GM21526 (cell line): ENCODE results near the gene VENTX.

Experiments used
- ATAC-seq: cut with Tn5 transposase; IDR thresholded peaks from one replicate; pipeline ENCODE4 v1.9.1; 2021; ENCODE audit warnings: moderate library complexity; ENCODE audit not compliant: unreplicated experiment, low FRiP score

Gene VENTX

DNA sequence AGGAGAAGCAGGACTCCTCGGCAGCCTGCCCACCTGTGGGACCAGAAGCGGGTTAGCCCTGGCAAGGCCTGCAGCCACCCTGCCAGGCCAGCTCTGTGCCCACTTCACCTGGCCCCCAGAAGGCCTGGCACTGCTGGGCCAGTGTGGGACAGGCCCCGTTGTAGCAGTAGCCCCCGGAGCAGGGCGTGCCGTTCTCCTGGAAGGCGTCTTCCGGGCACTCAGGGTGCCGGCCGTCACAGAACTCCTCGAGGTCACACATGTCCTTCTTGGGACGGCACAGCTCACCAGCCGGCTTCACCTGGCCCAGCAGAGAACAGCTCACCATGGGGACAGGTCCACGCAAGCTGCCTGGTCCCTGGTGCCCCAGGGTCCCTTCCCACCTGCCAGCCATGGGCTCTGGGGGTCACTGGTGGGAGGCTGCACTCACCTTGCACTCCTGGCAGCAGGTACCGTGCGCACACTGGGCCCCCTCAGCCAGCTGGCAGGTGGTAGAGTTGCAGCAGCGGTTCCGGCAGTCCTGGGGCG lies 33.2 kb downstream of the VENTX start:
- no peak for ATAC-seq

DNA sequence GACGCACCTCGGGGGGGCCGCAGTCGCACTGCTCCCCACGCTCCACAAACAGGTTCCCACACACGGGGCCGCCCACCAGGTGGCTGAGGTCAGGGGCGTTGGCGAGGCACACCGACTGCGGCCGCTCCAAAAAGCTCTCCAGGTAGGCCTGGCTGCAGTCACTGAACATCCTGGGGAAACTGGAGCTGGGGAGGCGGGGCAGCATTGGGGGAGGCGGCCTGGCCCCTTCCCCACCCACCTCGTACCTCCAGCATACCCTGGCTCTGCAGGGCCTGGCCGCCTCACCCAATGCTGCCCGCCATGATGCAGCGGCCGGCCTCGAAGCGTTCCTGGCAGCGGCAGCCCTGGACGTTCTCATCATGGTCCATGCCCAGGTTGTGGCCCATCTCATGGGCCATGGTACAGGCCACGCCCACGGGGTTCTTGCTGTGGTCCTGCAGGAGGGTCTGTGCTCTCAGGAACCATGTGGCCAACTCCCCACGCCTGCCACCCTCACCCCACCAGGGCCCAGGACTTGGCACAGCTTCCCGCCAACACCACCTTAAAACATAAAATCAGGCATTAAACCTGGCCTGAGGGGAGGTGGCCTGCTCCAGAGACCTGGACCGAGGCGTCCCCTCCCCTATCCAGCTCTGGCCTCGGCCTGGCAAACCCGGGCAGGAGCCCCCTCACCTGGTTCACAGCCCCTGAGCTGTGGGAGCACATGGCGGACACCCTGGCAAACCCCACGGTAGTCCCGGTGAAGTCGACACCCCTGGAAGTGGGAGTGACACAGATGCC lies 34.1 kb downstream of the VENTX start:
- no peak for ATAC-seq

DNA sequence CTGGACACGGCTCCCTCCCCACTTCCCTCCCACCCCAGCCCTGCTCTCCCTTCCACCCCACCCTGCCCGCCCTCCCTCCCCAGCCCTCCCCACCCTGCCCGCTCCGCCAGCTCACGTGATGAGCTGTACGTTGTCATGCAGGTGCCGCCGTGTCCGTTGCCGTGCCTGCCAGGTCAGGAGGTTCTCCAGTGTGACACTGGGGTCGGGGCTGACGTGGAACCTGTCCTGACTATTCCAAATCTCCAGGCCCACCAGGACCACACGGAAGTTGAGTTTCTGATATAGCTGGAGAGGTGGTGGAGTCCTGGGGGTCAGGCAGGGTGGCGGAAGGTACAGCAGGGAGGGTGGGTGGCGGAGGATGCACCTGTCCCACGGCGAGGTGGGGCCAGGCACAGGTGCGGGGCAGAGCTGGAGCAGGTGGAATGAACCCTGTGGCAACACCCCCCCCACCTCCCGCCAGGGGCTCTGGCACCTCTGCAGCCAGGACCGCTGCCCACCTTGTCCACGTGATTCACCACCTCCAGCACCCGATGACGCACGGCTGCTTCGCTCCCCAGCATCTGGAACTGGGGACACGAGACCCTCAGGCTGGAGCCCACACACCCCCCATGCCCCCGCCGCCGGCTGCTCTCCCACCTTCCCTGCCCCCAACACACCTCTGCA lies 34.8 kb downstream of the VENTX start:
- no peak for ATAC-seq

DNA sequence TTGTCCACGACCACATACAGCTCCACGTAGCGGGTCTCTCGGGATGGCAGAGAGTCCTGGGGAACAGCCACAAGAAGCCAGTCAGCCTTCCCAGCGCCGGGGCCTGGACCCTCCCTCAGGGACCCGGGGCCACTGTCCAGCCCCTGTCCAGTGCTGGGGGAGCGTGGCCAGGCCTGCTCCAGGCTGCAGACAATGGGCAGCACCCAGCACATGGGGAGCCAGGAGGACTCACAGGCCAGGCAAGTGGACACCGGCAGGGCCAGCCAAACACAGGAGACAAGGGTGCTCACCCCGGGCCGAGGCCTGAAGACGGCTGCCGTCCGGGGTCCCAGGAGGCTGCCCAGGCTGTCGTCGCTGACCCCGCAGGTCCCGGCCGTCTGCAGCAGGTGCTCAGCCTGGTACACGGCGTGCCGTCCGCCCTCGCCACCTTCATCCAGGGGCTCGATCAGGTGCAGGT lies 35.3 kb downstream of the VENTX start:
- ATAC-seq: no peak

DNA sequence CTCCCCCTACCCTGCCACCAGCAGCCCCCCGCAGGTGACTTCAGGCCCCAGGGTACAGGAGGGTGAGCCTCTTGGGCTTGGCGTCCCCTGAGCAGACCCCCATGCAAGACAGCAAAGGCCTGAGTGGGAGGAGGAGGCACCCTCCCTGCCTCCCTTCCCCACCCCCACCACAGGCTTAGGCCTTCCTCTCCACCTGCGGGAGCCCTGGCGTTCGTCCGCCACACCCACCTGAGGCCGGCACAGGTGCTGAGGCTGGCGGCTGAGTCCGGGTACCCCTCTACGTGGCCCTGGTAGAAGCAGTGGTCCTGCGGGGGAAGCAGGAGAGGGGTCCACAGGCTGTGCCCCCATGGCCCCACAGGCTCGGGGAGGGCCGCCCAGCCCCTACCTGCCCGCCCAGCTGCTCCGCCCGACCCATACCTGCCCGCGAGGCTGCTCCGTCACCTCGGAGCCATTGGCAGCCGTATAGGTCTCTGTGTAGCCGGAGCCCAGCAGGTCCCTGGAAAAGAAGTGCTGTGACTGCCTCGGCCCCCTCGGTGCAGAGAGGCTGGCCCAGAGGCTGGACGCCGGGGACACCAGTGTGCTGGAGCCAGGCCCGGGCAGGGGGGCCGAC lies 36.0 kb downstream of the VENTX start:
- no peak for ATAC-seq

DNA sequence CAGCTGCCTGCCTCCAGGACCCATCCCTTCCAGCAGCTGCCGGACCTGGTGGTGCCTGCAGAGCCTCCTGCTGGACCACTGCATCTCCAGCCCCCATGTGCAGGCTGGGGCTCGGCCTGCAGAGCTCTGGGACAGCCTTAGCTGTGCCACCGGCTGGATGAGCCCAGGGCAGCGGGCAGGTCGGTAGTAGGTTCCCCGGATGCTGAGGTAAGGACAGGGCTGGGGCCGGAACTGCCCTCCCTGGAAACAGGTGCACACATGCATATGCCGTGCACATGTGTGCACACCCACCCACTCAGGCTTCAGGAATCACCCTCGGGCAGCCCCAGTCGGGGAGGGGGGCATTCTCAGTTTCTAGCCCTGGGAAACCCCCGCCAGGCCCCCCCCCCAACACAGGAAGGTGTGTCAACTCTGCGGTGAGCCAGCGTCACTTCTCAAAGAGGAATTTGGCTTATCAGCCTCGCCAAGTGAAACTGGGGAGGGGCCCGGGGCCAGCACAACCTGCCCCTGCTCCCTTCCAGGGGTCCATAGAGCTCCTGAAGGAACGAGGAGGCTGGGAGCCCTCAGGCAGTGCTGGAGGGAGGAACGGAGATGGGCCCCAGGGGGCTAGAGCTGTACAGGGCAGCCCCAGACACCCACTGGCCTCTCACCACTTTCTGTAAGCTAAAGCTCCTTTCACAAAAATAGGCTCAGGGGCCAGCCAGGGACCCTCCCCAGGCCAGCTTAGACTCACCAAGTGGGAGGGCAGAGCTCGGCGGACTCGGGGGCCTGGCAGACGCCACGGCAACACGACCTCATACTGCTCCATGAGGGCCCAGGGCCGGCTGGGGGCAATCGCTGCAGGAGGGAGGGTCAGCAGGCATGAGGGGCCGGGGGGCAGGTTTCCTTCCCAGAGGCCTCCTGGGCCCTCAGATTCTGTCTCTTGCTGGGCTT lies 37.4 kb downstream of the VENTX start:
- peak; percentile 45 for ATAC-seq

DNA sequence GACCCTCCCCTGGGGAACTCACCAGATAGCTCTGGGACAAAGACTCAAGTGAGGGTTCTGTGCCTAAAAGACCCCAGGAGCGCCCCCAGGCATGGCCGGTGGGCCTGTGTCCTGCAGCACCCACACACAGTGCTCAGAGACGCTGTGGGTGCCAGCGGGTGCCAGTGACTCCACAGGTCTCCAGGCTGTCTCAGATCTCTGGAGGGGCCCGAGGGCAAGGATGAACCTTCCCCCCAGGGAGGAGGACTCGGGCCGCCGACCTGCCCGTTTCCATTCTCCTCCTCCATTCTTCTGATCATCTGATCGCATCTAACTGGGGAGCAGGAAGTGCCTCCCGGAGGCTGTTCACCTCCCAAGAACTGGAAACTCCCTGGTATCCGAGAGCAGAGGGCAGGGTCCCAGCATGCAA lies 38.0 kb downstream of the VENTX start:
- ATAC-seq: peak; percentile 39

DNA sequence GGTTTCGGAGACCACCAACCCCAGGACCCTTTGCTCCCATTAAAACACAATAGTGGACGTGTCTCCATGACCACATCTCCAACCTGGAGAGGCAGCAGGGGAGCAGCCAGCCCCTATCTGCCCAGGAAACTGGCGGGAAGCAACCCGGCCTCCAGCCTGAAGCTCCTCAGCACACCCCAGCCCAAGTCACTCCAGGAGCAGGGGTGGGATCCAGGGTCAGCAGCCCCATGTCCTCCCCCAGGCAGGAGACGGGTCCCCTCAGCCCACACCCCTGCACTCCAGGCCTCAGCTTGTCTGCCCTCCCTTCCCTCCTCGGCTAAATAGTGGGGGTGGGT lies 38.4 kb downstream of the VENTX start:
- ATAC-seq: no peak

DNA sequence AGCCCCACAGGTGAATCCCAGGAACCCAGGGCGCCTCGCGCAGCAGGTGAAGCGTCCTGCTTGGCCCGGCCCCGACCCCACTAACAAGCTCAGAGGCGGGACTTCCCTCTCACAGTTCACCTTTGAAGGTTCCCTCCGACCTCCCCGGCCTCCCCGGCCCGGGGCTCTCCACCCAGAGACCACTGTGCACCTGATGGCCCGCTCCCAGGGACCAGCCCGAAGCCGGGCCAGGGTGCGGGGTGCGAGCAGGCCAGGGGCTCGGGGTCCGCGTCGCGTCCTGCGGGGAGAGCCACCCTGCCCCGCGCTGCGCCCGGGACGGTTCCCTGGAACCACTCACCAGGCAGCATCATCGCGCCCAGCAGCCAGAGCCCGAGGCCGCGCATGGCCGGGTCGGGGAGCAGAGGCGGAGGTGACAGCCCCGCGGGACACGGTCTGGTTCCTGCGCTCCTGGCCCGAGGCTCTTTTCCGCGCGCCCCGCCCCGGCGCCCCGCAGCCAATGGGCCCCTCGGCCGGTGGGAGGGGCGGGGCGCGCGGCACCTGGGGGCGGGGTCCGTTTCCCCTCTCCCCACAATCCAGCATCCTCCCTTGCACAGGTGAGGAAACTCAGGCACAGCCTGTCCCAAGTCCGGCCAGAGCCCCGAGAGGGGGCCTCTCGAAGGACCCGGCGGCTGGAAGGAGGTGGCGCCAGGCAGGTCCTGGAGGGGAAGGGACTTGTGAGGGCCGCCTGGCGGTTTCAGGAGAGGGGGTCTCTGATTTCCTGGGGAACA lies 39.0 kb downstream of the VENTX start, which contains the start of gene ADAM8:
Gene ADAM8, minus strand, starts transcription at position 434 of the 767 bp plus-strand sequence. Its CDS starts 51 bp downstream, at position 383.
- ATAC-seq: peak; percentile 55

DNA sequence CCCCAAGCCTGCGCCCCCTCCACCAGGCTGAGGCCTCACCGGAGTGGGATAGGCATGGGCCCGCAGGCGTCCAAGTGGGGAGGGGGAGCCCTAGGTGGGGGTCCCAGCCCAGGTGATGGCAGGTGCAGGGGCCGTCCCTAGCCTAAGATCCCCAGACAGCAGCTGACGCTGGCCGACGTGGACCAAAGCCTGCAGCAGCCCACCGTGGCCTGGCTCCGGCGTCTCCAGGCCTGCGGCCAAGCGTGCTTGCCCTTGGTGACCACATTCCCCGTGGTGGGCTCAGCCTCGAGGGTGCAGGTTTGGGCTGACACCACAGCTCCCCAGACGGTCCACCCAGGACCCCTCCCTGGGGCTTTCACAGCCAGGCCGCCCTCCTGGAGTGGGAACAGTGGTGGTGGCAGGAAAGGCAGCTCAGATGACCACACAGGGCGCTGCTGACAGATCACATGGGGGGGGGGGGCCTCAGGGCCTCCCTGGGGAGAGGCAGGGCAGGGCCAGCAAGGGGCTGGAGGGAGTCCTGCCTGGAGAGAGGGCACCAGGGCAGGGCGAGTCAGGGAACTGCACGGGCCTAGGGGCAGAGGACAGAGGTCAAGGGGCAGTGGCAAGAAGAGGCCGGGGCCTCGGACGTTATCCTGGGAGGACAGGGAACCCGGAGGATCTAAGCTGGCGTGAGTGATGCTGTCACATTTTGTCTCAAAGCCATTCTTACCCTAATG lies 39.8 kb downstream of the VENTX start:
- no peak for ATAC-seq

DNA sequence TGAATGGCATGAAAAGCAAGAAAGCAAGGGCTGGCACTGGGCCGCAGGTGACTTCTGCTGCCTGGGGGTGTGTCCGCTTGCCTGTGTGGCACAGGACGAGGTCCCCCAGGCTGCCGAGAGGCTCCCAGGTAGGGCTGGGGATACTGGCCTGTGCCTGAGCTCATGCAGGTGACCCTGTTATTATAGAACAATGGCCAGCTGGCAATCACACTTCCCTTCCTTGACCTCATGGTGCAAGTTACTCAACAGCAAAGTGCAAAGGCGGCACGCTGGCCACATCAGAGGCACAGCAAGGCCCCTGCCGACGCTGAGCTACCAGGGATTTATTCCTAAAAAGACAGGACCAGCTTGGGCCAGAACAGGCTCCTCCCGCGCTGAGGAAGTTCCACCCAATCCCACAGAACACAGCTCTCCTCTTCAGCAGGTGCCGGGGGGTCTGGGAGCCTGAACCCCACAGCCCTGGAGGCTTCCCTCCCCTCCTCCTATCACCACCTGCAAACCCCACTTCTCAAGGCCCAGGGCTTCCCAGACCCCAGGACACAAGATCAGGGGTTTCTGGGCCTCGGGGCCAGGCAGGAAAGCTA lies 40.4 kb downstream of the VENTX start:
- no peak for ATAC-seq

DNA sequence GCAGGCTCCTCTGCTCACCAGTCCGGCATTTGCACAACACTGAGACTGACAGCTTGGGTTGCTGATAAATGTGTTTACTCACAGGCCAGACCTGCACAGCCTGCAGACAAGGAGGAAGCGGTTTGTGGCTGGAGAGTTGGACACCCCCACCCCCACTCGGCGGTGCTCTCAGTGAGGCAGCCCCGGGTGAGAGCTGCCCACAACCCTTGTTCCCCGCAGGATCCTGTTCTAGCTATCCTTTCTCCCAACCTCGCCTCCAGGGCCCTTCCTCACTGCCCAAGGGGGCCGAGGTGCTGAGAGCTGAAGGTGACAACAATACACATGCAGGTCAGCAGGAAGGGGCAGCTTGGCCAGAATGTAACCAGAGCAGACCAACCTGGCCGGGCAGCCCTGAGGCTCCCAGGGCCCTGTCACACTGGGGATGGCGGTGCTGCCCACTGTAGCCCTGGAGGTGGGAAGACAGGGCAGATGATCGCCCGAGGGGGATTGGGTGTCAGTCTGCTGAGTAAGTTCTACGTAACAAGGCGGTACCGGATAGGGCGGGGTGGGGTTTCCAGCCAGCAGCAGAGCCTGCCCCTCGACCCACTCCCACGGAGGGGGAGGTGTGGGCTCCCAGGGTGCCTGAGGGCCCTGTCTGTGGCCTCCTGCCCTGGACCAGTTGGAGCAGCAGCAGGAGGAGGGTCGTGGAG lies 41.1 kb downstream of the VENTX start:
- ATAC-seq: peak; percentile 28

DNA sequence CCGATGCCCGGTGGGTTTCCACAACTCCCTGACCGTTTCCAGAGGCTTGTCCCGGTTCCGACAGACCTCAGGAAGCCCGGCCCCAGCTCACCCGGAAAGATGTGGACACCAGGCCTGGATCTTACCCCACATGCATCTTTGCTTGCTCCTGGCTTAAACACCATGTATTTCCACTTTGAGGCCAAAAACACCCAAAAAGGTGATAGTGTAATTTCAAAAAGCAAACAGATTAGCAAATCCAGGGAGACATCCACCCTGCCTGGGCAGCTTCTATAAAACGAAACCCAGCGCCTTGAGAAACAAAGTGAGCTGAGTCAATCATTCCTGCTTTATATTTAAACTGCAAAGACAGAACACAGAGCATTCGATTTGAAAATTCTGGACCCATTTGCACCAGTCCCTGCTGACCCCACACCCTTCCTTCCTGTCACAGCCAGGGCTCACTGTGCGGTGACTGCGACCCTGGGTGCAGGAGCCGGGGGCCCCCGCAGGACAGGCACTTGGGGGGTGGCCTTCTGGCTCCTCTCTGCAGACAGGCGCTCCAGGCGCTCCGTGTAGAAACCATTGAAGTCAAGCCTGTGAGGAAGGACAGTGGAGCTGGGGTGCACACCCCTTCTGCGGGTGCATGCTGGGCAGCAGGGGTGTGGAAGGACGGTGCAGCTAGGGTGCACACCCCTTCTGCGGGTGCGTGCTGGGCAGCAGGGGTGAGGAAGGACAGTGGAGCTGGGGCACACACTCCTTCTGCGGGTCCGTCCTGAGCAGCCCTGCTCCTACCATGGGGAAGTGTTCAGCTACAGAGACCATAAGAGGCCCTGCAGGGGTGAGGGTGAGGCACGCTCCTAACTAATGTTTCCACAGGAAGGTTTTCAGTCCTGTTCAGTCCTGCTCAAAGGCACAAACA lies 41.9 kb downstream of the VENTX start:
- no peak for ATAC-seq

DNA sequence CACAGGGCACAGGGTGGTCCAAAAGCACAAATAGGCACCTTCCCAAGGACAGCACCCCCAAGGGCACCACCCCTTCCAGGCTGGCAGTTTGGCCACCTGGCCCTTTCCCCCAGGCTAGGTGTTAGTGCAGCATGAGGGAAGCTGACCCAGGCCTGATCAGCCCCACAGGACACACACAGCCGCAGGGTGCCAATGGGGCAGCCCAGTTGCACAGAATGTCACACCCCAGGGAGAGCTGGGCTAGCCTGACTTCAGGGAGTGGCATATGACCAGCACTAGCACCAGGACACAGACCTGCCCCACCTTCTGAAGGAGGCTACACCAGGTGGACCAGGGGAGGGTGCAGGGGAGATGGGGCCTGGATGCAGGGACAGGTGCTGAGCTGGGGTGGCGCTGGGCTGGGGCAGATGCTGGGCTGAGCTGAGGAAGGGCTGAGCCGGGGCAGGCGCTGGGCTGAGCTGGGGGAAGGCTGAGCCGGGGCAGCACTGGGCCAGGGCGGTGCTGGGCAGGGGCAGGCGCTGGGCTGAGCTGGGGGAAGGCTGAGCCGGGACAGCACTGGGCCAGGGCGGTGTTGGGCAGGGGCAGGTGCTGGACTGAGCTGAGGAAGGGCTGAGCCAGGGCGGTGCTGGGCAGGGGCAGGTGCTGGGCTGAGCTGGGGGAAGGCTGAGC lies 42.9 kb downstream of the VENTX start:
- ATAC-seq: no peak

DNA sequence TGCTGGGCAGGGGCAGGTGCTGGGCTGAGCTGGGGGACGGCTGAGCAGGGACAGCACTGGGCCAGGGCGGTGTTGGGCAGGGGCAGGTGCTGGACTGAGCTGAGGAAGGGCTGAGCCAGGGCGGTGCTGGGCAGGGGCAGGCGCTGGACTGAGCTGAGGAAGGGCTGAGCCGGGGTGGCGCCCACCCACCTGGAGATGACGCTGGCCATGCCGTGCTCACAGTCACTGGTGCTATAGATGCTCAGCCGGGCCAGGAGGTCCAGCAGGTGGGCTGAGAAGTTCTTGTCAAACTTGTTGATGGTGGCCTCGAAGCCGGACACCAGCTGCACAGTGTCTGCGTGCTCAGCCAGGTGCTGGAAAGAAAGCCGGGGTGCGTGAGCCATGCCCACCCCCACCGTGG lies 43.4 kb downstream of the VENTX start:
- no peak for ATAC-seq

DNA sequence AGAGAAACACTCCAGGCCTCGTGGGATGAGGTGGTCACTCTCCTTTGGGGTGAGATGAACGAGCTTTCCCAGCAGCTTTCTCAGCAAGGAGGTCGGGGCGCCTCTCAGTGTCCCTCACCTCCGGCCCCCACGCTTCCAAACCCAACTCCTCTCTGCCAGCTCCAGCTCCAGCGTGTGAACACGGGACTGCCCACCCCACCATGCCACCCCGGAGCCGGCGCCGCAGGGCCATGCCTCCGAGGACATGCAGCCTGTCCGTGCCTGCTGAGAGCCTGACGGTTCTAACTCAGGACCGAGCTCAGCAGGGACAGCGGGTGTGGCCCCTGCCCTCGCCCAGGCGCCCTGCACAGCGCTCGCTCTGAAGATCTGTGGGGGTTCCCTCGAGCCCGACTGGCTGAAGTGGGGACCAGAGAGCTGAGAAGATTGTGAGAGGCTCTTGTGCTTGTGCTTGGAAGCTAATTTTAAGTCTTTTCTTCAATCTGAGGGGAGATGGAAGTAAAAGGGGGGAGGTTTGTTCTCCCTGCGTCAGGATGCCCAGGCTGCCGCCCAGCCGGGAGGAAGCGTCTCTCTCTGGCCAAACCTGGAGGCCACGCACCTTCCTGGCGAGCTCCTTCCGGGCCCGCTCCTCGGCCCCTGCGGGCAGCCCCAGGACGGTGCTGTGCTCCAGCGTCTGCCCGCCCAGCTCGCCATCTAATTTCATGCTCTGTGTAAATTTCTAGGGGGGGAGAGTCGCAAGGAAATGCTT lies 44.1 kb downstream of the VENTX start:
- no peak for ATAC-seq
